BE2C (cell line): Measurements from ENCODE around the gene CPED1.

Experiments used
- DNase-seq: peaks from one replicate; pipeline ENCODE4 v3.0.0-alpha.2; 2020
- H3K27me3 ChIP-seq: fragments of 250-450 bp; sonication (Bioruptor Pico); 2 replicates; pipeline ENCODE4 v1.5.1; 2020; ENCODE audit warnings: mild to moderate bottlenecking
- H3K36me3 ChIP-seq: fragments of 250-450 bp; sonication (Bioruptor Pico); 2 replicates; pipeline ENCODE4 v1.5.1; 2020; ENCODE audit warnings: mild to moderate bottlenecking
- H3K4me1 ChIP-seq: fragments of 250-450 bp; sonication (Bioruptor Pico); 2 replicates; pipeline ENCODE4 v1.5.1; 2020
- H3K4me3 ChIP-seq: 2 replicates; pipeline ENCODE4 v1.5.1; 2011; ENCODE audit warnings: low read depth, low read length
- H3K9me3 ChIP-seq: fragments of 250-450 bp; sonication (Bioruptor Pico); 2 replicates; pipeline ENCODE4 v1.5.1; 2020
- CTCF ChIP-seq: IDR thresholded peaks from 2 replicates; pipeline ENCODE4 v1.5.1; 2012; ENCODE audit warnings: mild to moderate bottlenecking, low read depth, low read length

The CPED1 gene

GRCh38 chr7:121101621-121102020, 113.1 kb downstream of the CPED1 start:
- no peaks in the 10 kb centered on the region for H3K4me1 ChIP-seq
- no peaks in the 10 kb centered on the region for H3K27me3 ChIP-seq
- H3K36me3 ChIP-seq, result no peaks in the 10 kb centered on the region
- no peak for DNase-seq
- H3K4me3 ChIP-seq, result no peak overlapping the region
- H3K9me3 ChIP-seq, result no peaks in the 10 kb centered on the region
- no peak for TF ChIP-seq CTCF

GRCh38 chr7:121102619-121103018, 114.1 kb downstream of the CPED1 start:
- Histone ChIP-seq H3K4me3 (no peak overlapping the region), H3K4me1 (no peaks in the 10 kb centered on the region), H3K36me3 (no peaks in the 10 kb centered on the region), H3K9me3 (no peaks in the 10 kb centered on the region), H3K27me3 (no peaks in the 10 kb centered on the region)
- DNase-seq, result no peak
- TF ChIP-seq CTCF, result no peak

- TF ChIP-seq CTCF, result no peak
- no peak for DNase-seq
- H3K36me3 ChIP-seq, result no peaks in the 10 kb centered on the region
- H3K4me3 ChIP-seq, result no peak overlapping the region
- no peaks in the 10 kb centered on the region for H3K9me3 ChIP-seq
- H3K27me3 ChIP-seq, result no peaks in the 10 kb centered on the region
- H3K4me1 ChIP-seq, result no peaks in the 10 kb centered on the region
These were observed 114.6 kb downstream of the CPED1 start for GRCh38 chr7:121103086-121103485.

GRCh38 chr7:121103579-121103978, 115.1 kb downstream of the CPED1 start:
- Histone ChIP-seq H3K4me1 (no peaks in the 10 kb centered on the region), H3K9me3 (no peaks in the 10 kb centered on the region)
- no peak for TF ChIP-seq CTCF

GRCh38 chr7:121105262-121105661, 116.8 kb downstream of the CPED1 start:
- H3K4me3 ChIP-seq, result no peak overlapping the region
- no peaks in the 10 kb centered on the region for H3K9me3 ChIP-seq
- no peak for TF ChIP-seq CTCF
- no peaks in the 10 kb centered on the region for H3K4me1 ChIP-seq
- peaks cover 4% of the 10 kb centered on the region; the same call in 1 of the 2 replicates for H3K27me3 ChIP-seq
- DNase-seq, result no peak
- H3K36me3 ChIP-seq, result no peaks in the 10 kb centered on the region

More at GRCh38 chr7:121103579-121103978, 115.1 kb downstream of the CPED1 start:
- DNase-seq, result no peak
- Histone ChIP-seq H3K4me3 (no peak overlapping the region), H3K36me3 (no peaks in the 10 kb centered on the region), H3K27me3 (peaks cover 3% of the 10 kb centered on the region; the same call in 1 of the 2 replicates)

- H3K9me3 ChIP-seq, result no peaks in the 10 kb centered on the region
- peak; percentile 84 for TF ChIP-seq CTCF
- no peak overlapping the region for H3K4me3 ChIP-seq
- H3K4me1 ChIP-seq, result no peaks in the 10 kb centered on the region
- peaks cover 8% of the 10 kb centered on the region; the same call in 1 of the 2 replicates for H3K27me3 ChIP-seq
- DNase-seq, result no peak
- no peaks in the 10 kb centered on the region for H3K36me3 ChIP-seq
These were observed 119.5 kb downstream of the CPED1 start for GRCh38 chr7:121107923-121108498.
